Measurements from ENCODE around the gene TLR8. TPM values are rescaled to one million over a fixed set of nuclear protein-coding genes. Genes with fewer than 3 reads are reported as not detected.
A peak's percentile ranks its signal among the peaks of the same experiment; 100 is the strongest.
"Not testable (repeated sequence)": the region's sequence is repeated elsewhere in the genome, so short reads cannot be mapped to it uniquely, and the experiment has no call there.

TLR8 gene
- total RNA-seq, 1 donor from 2014 or later, result not detected

DNA sequence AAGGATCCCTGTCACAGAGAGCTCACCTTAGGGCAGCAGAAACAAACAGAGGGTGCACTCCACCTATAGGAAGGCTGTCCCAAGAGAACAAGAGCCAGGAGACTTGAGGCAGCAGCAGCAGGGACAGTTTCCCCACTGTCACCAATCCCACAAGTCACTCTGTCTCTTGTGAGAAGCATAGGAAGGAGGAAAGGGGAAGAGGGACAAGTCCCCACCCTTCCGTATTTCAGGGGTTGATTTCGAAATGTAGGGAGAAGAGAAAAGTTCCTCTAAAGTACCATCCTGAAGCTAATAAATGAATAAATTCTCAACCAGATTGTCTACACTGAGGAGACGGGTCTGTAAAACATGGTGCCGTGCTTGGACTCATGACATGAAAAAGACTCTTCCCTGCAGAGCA lies 9.5 kb upstream of the TLR8 start:
- no peak for DNase-seq (ENCODE audit: low read depth in 2 of 2)

DNA sequence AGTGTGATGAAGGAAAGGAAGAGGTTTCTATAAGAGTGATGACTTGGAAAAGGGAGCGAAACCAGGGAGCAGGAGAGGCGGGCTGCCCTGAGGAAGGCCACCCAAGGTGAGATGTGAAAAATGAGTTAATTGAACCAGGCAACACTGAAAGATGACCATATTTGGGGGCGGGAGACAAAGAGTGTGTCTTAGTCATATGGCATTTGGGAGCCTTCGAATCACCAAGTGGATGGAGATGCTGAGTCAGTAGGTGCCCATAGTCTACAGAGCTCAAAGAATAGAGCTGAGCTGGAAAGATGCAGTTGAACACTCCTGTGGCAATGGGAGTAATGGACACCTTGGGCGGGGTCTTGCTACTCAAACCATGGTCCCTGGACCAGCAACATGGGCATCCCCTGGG lies 8.3 kb upstream of the TLR8 start:
- no peak for DNase-seq (ENCODE audit: low read depth in 2 of 2)

DNA sequence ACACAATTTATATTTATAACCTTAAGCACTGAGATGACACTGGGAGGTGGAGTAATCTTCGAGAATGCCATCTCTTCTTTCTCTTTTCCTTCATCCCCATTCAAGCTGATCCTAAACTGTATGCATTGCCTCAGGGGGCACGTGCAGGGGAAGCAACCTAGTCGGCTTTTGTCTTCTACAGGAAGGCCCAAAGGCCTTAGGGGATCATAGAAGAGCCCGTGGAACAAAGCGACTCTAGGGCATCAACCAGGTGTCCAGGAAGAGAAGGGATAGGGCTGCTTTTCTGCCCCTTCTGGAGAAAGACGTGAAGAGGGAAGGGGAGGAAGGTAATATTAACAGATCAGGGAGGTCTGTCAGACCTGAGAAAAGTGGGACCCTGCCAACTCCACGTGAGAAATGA lies 6.9 kb upstream of the TLR8 start:
- DNase-seq (ENCODE audit: low read depth in 2 of 2), result no peak

DNA sequence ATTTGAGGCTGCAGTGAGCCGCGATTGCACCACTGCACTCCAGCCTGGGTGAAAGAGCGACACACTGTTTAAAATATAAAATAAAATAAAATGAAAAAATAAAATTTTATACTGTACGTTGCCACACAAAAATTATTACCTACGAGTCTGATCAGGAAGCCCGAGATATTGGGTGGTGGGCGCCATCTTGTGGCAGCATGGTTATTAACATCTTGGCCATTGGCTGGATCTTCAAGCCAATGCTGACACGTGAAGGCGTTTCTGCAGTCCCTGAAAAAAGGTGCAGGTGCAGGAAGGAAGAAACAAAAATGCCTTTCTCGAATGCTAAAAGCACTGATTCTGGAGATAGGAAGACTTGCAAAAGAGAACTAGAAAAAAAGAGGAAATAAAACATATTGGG lies 4.9 kb upstream of the TLR8 start:
- DNase-seq (ENCODE audit: low read depth in 2 of 2), result peak; percentile 56 to 61

DNA sequence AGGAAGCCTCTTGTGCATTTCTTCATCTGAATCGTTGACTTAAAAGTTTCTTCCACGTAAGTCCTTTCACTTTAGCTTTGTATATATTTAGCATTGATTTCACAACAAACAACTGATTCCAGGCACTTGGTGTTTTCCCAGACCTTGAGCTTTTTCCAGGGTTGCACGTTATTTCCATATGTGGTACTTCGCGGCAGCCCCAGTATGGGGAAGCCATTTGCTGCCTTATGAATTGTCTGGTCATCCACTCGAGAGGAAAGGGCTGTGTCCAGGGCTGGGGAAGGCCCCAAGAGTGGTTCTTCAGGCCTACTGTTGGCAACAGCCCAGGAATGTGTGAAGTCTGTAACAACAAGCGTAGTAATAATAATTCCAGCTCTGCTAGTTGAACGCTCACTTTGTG lies 2.8 kb upstream of the TLR8 start:
- DNase-seq (ENCODE audit: low read depth in 2 of 2), result no peak

DNA sequence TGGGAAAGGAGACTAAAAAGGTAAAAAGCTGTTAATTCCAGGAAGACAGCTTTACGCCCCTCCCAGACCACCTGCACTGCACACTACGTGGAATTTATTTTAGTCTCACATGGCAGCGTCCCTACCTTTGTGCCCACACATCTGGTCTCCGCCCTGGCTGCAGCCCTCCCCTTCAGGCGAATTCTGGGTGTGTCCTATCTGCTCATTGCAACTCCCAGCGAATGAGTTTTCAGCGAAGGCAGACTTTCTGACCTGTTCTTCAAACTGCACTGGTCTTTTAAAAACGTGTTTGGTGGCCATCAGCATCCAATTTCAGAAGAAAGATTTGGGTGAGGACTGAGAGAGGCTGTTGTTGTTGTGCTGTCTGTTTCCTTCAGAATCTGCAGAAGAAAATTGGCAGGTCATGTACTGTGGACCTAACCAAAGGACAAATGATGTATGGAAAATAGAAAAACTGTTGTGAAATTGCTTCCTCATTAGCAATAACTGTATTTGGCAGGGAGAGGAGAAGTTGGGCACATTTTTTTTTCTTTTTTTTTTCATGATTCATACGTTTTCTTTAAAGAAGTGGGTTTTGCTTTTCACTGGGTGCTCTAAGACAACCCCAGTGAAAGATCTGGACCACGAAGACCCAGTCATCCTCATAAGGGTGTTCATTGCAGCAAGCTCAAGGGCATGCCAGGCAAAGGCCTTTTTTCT lies 4.2 kb downstream of the TLR8 start:
- no peak for DNase-seq (ENCODE audit: low read depth in 2 of 2)

DNA sequence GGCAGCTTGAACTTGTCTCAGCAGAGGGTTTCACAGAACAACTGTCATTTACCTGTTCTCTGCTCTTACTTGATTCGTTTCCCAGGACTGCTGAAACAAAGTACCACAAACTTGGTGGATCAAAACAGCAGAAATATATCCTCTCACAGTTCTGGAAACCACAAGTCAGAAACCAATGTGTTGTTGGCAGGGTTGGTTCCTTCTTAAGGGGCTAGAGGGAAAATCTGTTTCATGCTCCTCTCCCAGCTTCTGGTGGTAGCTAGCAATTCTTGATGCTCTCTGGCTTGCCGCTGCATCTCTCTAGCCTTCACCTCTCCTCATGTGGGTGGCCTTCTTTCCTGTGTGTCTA lies 4.7 kb downstream of the TLR8 start:
- DNase-seq (ENCODE audit: low read depth in 2 of 2), result no peak

DNA sequence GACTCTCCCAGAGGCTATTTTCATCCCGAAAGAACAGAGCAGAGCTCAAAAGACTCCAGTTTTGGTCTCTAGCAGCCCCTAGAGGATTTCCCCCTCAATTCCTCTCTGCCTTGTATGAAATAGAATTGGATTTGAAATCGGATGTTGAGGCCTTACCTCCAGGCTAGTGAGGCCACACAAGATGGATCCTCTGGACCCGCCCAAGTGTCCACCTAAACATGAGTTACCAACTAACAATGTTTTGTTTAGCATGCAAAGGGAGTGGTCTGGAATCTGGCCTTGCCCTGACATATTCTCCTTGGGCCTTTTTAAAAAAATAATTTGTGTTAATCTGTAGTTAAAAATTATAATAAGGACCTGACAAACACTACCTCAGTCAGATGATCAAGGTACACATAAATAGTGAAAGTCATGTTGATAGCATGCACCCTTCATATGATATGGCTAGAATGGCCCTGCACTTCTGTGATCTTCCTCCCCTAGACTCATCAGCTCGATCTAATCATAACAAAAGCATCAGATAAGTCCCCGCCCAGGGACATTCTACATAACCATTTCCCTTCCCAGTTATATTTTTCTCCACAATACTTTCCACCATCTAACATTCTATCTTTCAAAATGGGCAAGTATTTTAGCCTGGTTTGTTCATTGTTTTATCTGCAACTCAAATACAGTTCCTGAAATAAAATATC lies 6.5 kb downstream of the TLR8 start:
- DNase-seq (ENCODE audit: low read depth in 2 of 2), result no peak

DNA sequence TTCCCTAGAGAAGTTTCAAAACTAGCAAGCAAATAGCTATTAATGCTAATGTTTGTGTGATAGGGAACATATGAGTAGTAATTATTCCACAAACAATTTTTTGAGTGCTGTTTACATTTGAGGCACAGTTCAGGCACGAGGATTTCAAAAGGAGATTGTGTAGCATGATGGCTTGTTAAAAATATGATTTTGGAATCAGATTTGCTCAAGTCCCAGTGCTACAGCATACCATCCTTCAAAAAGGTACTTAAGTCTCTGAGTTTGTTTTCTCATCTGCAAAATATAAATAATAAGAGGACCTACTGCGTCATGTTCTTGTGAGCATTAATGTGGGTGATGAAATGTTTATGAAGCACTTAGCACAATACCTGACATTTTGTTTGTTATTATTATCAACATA lies 11.3 kb downstream of the TLR8 start:
- no peak for DNase-seq (ENCODE audit: low read depth in 2 of 2)

DNA sequence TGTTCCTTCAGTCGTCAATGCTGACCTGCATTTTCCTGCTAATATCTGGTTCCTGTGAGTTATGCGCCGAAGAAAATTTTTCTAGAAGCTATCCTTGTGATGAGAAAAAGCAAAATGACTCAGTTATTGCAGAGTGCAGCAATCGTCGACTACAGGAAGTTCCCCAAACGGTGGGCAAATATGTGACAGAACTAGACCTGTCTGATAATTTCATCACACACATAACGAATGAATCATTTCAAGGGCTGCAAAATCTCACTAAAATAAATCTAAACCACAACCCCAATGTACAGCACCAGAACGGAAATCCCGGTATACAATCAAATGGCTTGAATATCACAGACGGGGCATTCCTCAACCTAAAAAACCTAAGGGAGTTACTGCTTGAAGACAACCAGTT lies 12.6 kb downstream of the TLR8 start:
- DNase-seq (ENCODE audit: low read depth in 2 of 2), result no peak

DNA sequence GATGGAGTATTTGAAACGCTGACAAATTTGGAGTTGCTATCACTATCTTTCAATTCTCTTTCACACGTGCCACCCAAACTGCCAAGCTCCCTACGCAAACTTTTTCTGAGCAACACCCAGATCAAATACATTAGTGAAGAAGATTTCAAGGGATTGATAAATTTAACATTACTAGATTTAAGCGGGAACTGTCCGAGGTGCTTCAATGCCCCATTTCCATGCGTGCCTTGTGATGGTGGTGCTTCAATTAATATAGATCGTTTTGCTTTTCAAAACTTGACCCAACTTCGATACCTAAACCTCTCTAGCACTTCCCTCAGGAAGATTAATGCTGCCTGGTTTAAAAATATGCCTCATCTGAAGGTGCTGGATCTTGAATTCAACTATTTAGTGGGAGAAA lies 13.2 kb downstream of the TLR8 start:
- DNase-seq (ENCODE audit: low read depth in 2 of 2), result no peak

DNA sequence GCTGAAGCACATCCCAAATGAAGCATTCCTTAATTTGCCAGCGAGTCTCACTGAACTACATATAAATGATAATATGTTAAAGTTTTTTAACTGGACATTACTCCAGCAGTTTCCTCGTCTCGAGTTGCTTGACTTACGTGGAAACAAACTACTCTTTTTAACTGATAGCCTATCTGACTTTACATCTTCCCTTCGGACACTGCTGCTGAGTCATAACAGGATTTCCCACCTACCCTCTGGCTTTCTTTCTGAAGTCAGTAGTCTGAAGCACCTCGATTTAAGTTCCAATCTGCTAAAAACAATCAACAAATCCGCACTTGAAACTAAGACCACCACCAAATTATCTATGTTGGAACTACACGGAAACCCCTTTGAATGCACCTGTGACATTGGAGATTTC lies 14.6 kb downstream of the TLR8 start:
- no peak for DNase-seq (ENCODE audit: low read depth in 2 of 2)

DNA sequence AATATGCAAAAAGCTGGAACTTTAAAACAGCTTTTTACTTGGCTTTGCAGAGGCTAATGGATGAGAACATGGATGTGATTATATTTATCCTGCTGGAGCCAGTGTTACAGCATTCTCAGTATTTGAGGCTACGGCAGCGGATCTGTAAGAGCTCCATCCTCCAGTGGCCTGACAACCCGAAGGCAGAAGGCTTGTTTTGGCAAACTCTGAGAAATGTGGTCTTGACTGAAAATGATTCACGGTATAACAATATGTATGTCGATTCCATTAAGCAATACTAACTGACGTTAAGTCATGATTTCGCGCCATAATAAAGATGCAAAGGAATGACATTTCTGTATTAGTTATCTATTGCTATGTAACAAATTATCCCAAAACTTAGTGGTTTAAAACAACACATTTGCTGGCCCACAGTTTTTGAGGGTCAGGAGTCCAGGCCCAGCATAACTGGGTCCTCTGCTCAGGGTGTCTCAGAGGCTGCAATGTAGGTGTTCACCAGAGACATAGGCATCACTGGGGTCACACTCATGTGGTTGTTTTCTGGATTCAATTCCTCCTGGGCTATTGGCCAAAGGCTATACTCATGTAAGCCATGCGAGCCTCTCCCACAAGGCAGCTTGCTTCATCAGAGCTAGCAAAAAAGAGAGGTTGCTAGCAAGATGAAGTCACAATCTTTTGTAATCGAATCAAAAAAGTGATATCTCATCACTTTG lies 15.6 kb downstream of the TLR8 start:
- no peak for DNase-seq (ENCODE audit: low read depth in 2 of 2)

DNA sequence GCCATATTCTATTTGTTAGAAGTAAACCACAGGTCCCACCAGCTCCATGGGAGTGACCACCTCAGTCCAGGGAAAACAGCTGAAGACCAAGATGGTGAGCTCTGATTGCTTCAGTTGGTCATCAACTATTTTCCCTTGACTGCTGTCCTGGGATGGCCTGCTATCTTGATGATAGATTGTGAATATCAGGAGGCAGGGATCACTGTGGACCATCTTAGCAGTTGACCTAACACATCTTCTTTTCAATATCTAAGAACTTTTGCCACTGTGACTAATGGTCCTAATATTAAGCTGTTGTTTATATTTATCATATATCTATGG lies 16.1 kb downstream of the TLR8 start:
- DNase-seq (ENCODE audit: low read depth in 2 of 2), result no peak

DNA sequence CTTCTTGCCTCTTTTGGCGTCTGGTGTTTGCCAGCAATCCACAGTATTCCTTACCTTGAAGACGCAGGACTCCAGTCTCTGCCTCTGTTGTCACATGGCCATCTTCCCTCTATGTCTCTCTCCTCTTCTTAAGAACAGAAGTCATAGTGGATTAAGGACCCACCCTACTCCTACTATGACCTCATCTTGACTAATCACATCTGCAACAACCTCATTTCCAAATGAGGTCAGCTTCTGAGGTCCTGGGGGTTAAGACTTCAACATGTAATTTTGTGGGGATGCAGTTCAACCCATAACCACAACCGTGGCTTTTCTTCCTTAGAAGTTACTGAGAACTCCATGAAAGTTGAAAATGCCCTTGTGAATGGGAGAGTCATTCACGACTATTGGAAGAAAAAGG lies 23.3 kb downstream of the TLR8 start:
- no peak for DNase-seq (ENCODE audit: low read depth in 2 of 2)

DNA sequence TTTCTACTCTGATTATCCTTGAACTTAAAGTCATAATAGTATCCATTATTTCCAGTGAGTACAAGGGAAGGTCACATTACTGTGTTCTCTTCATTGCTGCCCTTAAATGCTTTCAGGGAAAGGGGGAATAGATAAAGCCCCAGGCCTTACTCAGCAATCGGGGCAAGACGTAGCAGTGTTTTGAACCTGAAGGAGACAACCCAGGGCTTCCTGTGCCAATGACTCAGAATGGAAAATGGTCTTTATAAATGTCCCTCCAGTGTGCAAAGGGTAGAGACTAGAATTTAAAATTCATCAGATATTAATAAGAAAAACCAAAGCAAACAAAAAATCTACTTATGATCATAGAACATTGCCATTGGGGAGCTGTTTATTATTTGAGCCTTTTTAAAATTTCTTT lies 23.7 kb downstream of the TLR8 start:
- DNase-seq (ENCODE audit: low read depth in 2 of 2), result no peak

DNA sequence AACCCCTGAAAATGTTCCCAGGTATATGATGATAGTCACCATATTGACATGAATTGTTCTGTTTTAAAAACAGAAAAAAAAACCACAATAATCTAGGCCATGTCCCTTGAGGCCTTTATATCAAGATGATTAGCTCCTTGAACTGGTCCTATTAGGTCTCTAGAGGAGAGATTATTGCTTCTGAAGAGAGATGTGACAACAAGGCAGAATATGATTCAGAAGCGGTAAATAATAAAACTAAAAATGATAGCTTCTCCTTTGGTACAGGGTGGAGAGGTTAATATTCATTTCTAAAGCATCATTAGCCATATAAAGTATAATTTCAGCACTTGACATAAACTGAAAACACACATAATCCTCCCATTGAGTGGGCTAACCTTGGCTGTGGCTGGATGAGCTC lies 25.8 kb downstream of the TLR8 start:
- no peak for DNase-seq (ENCODE audit: low read depth in 2 of 2)

DNA sequence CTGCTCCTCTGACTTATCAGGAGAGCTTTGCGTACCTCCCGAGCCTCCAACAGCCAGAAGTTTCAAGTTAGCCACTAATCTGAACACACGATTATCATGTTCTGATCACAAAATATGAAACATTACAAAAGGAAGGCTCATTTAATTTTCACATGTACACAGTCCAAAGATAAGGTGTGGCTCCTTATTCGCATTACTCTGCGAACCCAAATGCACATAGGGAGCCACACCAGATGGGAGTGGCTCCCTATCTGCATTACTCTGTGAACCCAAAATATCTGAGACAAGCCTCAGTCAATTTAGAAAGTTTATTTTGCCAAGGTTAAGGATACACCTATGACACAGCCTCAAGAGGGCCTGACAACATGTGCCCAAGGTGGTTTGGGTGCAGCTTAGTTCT lies 28.4 kb downstream of the TLR8 start:
- no peak for DNase-seq (ENCODE audit: low read depth in 2 of 2)

DNA sequence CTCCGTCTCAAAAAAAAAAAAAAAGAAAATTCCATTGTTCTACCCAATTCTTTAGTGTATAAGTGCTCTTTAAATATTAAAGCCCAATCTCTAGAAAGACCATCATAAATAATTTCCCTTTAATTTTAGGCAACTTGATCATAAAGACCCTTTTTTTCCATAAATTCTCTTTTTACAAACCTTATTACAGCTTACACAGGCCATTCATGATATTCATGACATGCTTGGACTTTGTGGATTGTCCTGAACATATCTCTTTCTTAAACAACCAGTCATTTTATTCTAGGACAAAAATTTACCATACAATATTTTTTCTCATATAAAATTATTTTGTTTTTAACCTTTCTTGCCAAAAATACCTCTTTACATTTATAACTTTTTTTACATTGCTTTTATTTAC lies 30.5 kb downstream of the TLR8 start:
- no peak for DNase-seq (ENCODE audit: low read depth in 2 of 2)

DNA sequence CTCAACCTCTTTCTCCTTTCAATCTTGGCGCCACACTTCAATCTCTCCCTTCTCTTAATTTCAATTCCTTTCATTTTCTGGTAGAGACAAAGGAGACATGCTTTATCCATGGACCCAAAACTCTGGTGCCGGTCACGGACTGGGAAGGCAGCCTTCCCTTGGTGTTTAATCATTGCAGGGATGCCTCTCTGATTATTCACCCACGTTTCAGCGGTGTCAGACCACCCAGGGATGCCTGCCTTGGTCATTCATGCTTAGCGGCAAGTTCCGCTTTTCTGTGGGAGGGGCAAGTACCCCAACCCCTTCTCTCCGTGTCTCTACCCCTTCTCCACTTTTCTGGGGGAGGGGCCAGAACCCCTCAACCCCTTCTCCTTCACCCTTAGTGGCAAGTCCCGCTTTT lies 34.1 kb downstream of the TLR8 start:
- DNase-seq (ENCODE audit: low read depth in 2 of 2), result not testable (repeated sequence)

DNA sequence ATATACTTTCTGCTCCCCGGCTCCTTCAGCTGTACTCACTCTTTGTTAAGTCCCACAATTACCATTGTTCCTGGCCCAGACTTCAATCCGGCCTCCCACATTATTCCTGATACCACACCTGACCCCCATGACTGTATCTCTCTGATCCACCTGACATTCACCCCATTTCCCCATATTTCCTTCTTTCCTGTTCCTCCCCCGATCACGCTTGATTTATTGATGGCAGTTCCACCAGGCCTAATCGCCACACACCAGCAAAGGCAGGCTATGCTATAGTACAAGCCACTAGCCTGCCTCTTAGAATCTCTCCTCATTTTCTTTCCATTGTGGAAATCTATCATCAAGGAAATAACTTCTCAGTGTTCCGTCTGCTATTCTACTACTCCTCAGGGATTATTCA lies 37.2 kb downstream of the TLR8 start:
- not testable (repeated sequence) for DNase-seq (ENCODE audit: low read depth in 2 of 2)

DNA sequence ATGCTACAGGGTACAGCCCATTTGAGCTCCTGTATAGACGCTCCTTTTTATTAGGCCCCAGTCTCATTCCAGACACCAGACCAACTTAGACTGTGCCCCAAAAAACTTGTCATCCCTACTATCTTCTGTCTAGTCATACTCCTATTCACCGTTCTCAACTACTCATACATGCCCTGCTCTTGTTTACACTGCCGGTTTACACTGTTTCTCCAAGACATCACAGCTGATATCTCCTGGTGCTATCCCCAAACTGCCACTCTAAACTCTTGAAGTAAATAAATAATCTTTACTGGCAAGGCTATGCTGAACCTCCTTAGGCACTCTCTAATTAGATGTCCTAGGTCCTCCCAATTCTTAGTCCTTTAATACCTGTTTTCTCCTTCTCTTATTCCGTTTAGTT lies 38.0 kb downstream of the TLR8 start:
- not testable (repeated sequence) for DNase-seq (ENCODE audit: low read depth in 2 of 2)

DNA sequence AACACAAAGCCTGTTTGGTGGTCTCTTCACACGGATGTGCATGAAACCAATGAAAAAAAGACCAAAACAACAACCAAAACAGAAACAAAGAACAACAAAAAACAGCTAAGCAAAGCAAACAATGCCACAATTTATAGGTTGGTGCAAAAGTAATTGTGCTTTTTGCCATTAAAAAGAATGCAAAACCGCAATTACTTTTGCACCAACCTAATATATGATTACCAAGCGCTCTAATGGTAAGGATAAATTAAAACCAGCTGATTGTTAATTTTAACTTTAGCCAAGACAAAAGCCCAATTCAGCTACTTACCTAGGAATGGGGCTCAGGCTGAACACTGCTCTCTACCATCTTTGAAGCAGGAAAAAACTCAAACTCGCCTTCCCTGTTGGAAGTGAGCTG lies 39.1 kb downstream of the TLR8 start:
- no peak for DNase-seq (ENCODE audit: low read depth in 2 of 2)

Measured in lung microvascular endothelial cell (primary cell).